Epithelial cell of proximal tubule (primary cell): ENCODE measurements around the gene ABCA7. TPM values are rescaled to one million over a fixed set of nuclear protein-coding genes. Genes with fewer than 3 reads are reported as not detected.

Source experiments
- DNase-seq: peaks from one replicate; pipeline ENCODE4 v3.0.0-alpha.2; 2011; ENCODE audit warnings: low read depth
- H3K4me3 ChIP-seq: 2 replicates; pipeline ENCODE4 v1.5.1; 2011; ENCODE audit warnings: low read depth, mild to moderate bottlenecking, low read length
- total RNA-seq: library from RNA; depleted of rRNA; stranded (reverse); fragments of >200 nt; gene quantifications from 2 replicates; pipeline ENCODE4 v1.2.3, GENCODE V29; 2015
- TF ChIP-seq, protein P1 (sequence below): conservative IDR thresholded peaks from 2 replicates; pipeline ENCODE4 v1.5.1; 2012; ENCODE audit warnings: low read depth, mild to moderate bottlenecking, low read length

ABCA7 gene
- total RNA-seq, 1 donor from 2014 or later: 9.7 TPM

DNA sequence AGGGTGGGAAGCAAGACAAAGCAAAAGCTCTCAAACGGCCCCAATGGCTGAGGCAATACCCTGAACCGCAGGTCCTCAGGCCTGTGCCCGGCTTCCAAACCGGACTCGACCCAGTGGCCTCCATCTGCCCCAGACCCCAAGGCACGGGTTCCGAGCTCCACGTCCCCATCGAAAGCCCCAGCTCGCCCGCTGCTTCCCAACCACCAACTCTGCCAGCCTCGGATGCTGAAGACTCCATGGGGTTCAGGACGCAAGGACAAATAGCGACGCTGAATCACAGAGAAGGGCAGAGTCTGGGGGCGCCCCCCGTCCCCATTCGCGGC is 54.7 kb downstream of the ABCA7 start:
- DNase-seq: no peak
- TF ChIP-seq, protein P1, sequence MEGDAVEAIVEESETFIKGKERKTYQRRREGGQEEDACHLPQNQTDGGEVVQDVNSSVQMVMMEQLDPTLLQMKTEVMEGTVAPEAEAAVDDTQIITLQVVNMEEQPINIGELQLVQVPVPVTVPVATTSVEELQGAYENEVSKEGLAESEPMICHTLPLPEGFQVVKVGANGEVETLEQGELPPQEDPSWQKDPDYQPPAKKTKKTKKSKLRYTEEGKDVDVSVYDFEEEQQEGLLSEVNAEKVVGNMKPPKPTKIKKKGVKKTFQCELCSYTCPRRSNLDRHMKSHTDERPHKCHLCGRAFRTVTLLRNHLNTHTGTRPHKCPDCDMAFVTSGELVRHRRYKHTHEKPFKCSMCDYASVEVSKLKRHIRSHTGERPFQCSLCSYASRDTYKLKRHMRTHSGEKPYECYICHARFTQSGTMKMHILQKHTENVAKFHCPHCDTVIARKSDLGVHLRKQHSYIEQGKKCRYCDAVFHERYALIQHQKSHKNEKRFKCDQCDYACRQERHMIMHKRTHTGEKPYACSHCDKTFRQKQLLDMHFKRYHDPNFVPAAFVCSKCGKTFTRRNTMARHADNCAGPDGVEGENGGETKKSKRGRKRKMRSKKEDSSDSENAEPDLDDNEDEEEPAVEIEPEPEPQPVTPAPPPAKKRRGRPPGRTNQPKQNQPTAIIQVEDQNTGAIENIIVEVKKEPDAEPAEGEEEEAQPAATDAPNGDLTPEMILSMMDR: no peak
- peak overlapping the region; percentile 98 for H3K4me3 ChIP-seq

DNA sequence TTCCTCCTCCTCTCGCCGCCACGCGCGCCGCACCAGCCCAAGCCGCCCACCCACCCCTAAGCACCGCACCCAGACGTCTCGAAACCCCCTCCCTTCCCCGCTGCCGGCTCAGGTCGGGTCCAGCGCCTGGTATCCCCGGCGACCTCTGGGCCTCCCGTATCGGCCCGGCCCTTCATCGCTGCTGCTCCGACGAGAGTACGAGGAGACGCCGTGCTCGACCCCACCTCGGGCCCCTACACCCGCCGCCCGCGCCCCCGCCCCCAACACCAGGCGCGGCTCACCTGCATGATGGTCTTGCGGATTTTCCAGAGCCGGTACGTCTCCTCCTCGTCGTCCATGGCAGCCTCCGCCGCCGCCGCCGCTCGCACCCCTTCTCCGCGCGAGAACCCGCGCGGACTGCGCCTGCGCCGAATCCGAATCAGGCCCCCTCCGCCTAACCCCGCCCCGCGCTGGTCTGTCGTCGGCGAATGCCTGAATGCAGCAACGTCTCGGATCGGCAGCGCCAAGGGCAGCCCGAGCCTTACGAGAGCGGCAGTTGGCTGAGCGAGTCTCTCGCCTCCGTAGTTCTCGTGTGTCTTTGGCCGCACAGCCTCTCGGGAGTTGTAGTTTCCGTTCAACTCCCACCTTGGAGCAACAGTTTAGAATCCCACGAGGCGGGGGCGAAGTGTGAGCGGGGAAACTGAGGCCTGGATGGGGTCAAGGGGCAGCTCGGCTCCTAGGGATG is 55.2 kb downstream of the ABCA7 start, which contains the start of gene POLR2E:
Gene POLR2E, minus strand, starts transcription at position 398 of the 724 bp plus-strand sequence. Its CDS starts 60 bp downstream, at position 338.
- peak within 1 kb of the TSS; percentile 98 for H3K4me3 ChIP-seq
- peak; percentile 58 for DNase-seq
- TF ChIP-seq, protein P1: no peak

DNA sequence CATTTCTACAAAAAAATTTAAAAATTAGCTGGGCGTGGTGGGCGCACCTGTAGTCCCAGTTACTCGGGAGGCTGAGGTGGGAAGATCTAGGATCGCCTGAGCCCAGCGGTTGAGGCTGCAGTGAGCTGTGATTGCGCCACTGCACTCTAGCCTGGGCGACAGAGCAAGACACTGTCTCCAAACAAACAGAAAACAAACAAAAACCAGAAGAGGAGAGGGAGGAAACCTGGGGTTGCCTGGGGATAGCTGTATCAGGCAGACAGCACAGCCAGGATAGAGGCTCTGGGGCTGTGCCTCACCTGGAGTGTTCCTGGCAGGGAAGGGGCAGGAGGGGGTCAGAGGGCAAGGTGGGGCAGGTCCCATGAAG is 57.9 kb downstream of the ABCA7 start:
- no peak for DNase-seq
- TF ChIP-seq, protein P1: no peak
- H3K4me3 ChIP-seq: no peak overlapping the region

DNA sequence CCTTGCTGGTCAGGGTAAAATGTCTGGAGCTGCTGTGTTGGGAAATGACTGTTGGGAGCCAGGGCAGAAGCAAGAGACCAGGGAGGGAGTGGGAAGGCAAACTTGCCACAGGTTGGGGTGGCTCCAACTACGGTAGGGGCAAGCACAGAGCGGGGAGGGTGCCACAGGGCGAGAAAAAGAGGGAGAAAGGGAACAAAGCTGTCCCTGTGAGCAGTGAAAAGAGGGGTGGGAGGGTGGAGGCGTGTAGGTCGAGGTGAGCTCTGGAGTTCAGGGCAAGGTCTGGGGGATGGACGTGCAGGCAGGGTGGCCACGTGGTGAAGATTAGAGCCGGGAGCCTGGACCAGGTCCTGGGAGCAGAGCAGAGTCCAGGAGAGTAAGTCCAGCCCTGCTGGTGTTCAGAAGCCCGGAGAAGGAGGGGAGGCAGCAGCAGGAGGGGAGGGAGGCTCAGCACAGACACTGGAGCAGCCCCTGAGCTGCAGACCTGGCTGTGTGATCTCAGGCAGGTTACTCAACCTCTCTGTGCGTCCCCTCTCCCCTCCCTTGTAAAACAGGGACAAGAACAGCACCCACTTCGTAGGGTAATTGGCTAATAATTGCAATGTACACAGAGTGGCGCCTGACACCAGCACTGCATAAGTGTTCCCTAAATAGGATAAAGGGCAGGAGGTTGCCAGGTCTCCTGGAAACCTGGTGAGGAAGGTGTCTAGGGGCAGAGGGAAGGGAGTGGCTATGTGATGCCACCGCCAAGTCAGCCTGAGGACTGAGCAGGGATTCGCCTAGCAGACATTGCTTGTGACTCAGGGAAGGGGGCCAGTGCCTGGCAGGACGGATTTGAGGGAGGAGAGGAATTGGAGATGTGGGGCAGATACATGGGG is 58.5 kb downstream of the ABCA7 start:
- no peak for DNase-seq
- TF ChIP-seq, protein P1: no peak
- no peak overlapping the region for H3K4me3 ChIP-seq

DNA sequence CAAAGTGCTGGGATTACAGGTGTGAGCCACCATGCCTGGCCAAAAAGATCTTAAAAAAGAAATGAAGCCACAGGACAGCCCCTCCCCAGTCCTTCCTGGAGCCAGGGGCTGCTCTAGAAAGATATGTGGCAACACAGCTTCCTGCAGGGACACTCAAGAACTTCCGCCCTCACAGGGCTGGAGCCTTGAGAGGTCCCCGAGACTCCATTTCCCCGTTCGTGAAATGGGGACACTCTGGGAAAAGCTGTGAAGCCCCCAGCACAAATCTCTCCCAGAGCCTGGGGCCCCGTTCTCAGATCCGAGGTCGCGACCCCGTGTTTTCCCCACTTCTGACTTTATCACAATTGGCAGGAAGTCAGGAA is 61.4 kb downstream of the ABCA7 start:
- TF ChIP-seq, protein P1: no peak
- DNase-seq: no peak
- no peak overlapping the region for H3K4me3 ChIP-seq

DNA sequence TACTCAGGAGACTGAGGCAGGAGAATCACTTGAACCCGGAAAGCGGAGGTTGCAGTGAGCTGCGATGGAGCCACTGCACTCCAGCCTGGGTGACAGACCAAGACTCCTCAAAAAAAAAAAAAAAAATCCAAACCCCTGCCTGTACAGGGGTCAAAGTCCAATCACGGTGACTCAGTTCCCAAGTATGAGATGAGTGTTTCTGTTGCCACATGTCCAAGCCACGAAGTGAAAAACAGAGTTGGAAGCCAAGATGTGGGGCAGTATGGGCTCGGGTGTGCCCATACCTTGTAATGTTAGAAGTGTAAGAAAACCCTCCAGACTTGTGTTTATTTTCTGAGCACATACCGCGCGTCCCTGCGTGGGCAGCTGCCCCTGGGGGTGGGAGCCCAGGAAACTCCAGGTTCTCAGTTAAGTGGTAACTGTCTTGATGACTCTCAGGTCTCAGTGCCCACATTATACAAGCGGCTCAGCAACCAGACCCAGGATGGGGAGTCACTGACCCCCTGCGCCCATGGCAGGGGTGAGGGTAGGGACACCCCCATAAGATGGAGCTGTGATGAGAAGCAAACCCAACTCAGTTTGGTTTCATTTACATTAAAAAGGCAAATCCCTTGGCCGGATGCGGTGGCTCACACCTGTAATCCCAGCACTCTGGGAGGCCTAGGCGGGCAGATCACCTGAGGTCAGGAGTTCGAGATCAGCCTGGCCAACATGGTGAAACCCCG is 62.7 kb downstream of the ABCA7 start:
- TF ChIP-seq, protein P1: no peak
- peak; percentile 99 for DNase-seq
- H3K4me3 ChIP-seq: no peak overlapping the region
